Body of pancreas (tissue), 4 donors: ENCODE data around the gene COQ3.

Source experiments
- POLR2A ChIP-seq, 3 donors: fragments of 450-650 bp; IDR thresholded peaks; one replicate each; pipeline ENCODE4 v1.6.1; 2016; ENCODE audit warnings: antibody characterized with exemption in 3 of 3, mild to moderate bottlenecking in 2 of 3
- TF ChIP-seq, protein P1 (sequence below), 7 experiments: fragments of 450-650 bp in 4 of 7; fragments of 200-600 bp in 3 of 7; sonication (generic) in 3 of 7; IDR thresholded peaks; one replicate each; pipeline ENCODE4 v1.5.1; 2016 to 2019; ENCODE audit warnings: antibody characterized with exemption in 7 of 7

DNA sequence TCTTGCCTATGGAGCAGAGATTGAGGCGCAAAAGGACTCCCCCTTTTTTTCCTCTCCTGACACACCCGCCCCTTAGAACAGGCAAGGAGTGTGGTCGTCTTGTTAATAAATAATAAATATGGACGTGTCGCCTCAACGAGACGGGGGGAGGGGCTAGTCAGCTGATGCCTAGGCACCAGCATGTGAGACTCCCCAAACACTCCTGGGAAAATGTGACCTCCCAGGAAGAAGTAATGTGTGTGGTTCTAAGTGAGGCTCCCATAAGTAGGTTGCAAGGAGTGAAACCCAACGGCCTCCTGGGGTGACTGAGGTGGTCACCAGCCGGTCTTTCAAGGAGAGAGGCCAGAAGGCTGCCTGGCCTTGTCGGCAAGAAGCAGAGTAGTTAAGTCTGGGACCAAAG is 43.4 kb downstream of the COQ3 start:
- TF ChIP-seq, protein P1, sequence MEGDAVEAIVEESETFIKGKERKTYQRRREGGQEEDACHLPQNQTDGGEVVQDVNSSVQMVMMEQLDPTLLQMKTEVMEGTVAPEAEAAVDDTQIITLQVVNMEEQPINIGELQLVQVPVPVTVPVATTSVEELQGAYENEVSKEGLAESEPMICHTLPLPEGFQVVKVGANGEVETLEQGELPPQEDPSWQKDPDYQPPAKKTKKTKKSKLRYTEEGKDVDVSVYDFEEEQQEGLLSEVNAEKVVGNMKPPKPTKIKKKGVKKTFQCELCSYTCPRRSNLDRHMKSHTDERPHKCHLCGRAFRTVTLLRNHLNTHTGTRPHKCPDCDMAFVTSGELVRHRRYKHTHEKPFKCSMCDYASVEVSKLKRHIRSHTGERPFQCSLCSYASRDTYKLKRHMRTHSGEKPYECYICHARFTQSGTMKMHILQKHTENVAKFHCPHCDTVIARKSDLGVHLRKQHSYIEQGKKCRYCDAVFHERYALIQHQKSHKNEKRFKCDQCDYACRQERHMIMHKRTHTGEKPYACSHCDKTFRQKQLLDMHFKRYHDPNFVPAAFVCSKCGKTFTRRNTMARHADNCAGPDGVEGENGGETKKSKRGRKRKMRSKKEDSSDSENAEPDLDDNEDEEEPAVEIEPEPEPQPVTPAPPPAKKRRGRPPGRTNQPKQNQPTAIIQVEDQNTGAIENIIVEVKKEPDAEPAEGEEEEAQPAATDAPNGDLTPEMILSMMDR (IDR thresholded peaks at IDR 0.05) = no peak
- no peak for TF ChIP-seq POLR2A (IDR thresholded peaks at IDR 0.05)
